Heart left ventricle (tissue), 16 donors: ENCODE measurements around the gene SPACDR. TPM values are rescaled to one million over a fixed set of nuclear protein-coding genes. Genes with fewer than 3 reads are reported as not detected.

ENCODE experiments used
- ATAC-seq, 4 donors: fragments of 200-7000 bp; cut with Tn5 transposase; one replicate each; pipeline ENCODE4 v1.9.1; 2020 to 2022; ENCODE audit warnings: moderate library complexity in 4 of 4, mild to moderate bottlenecking in 3 of 4, moderate number of reproducible peaks in 1 of 4
- DNase-seq, 5 donors: peaks; one replicate each; pipeline ENCODE4 v3.0.0-alpha.2; 2020
- H3K27ac ChIP-seq, 12 donors: fragments of 200-600 bp; sonication (generic) in 4 of 12; one replicate each; pipeline versions ENCODE4 v1.5.0 to v1.8.0; 2016 to 2022; ENCODE audit warnings: mild to moderate bottlenecking in 2 of 12
- H3K27me3 ChIP-seq, 9 donors: fragments of 200-600 bp; sonication (generic) in 2 of 9; one replicate each; pipeline versions ENCODE4 v1.5.1 to v1.8.0; 2016 to 2022; ENCODE audit warnings: mild to moderate bottlenecking in 3 of 9
- H3K36me3 ChIP-seq, 9 donors: fragments of 200-600 bp; sonication (generic) in 2 of 9; one replicate each; pipeline versions ENCODE4 v1.5.0 to v1.8.0; 2018 to 2022; ENCODE audit warnings: mild to moderate bottlenecking in 2 of 9
- H3K4me1 ChIP-seq, 12 donors: fragments of 200-600 bp; sonication (generic) in 4 of 12; one replicate each; pipeline versions ENCODE4 v1.5.0 to v1.8.0; 2016 to 2022; ENCODE audit warnings: mild to moderate bottlenecking in 3 of 12
- H3K4me3 ChIP-seq, 12 donors: fragments of 200-600 bp; sonication (generic) in 4 of 12; one replicate each; pipeline versions ENCODE4 v1.5.0 to v1.8.0; 2017 to 2022; ENCODE audit warnings: mild to moderate bottlenecking in 9 of 12, moderate library complexity in 4 of 12
- H3K9me3 ChIP-seq, 12 donors: fragments of 200-600 bp; sonication (generic) in 4 of 12; one replicate each; pipeline versions ENCODE4 v1.5.0 to v1.8.0; 2016 to 2022; ENCODE audit warnings: mild to moderate bottlenecking in 1 of 12
- CTCF ChIP-seq, 12 donors: fragments of 200-600 bp; sonication (generic) in 4 of 12; IDR thresholded peaks; one replicate each; pipeline versions ENCODE4 v1.5.0 to v1.8.0; 2018 to 2022; ENCODE audit warnings: antibody characterized with exemption in 12 of 12, mild to moderate bottlenecking in 5 of 12
- POLR2A ChIP-seq, 2 donors: fragments of 450-650 bp; IDR thresholded peaks; one replicate each; pipeline ENCODE4 v1.6.1; 2017; ENCODE audit warnings: antibody characterized with exemption in 2 of 2, mild to moderate bottlenecking in 2 of 2, moderate library complexity in 2 of 2
- WGBS, 4 donors: extraction: QIAGEN DNeasy Blood & Tissue Kit in 2 of 4; methylation state at CpG; one replicate each; pipeline versions ENCODE4 v1.1.5 to v1.1.7; 2013 to 2018; 5-methylcytosine and 5-hydroxymethylcytosine counted together
- intact Hi-C, 10 donors: fragments of 100-400 bp; cut with DNase I; formaldehyde crosslinking; loops; one replicate each; pipeline versions ENCODE4 v1.11.1 to v1.14.2; 2022
- polyA plus RNA-seq, 2 donors: library from polyadenylated mRNA; stranded (reverse); fragments of 200-250 nt; gene quantifications; one replicate each; pipeline ENCODE4 v1.2.3, GENCODE V29; 2013
- total RNA-seq, 9 donors: library from RNA; depleted of rRNA in 2 of 9; stranded (reverse); fragments of >200 nt in 2 of 9; fragmentation: NEBNext Ultra II Directional in 3 of 9; extraction: Animal tissue kit (Norgen Biotek cat#: 25700) in 3 of 9; gene quantifications; one replicate each; pipeline versions ENCODE4 v1.1.0 to v1.2.4, GENCODE V29; 2016 to 2023
- donor health status: ischemic (EF 13 %, LVEDD 7.1; RV severe dilation, severe dysfunction).
- donor health status: healthy with polysubstance abuse.
- donor health status: DM: no; HTN: yes; CAD: no.
- donor health status: DM: no; HTN: no; CAD: no.
- donor health status: ischemic (EF 25% LVEDD 6.9; RV normal size, moderate dysfunction).
- donor health status: ischemic (EF 25% LVEDD 5.7; RV mildly dilated, moderate dysfunction).
- donor health status: healthy.
- donor health status: DM: yes; HTN: yes; CAD: no.
- donor health status: ischemic (EF 35%, LVEDD 5.7; RV mildly dilated, moderate dysfunction).
- donor health status: nonischemic (EF 11% LVEDD 7.7; RV severe dilation, severe dysfunction).
- donor health status: DM: yes; HTN: yes; CAD: no.
- donor health status: PGD.
- donor health status: ischemic (EF 29% LVEDD 5.4; RV normal size, mild dysfunction).
- donor health status: nonischemic (EF 23%, LVEDD 6.1; RV moderate dilation, normal function).

Gene SPACDR
- total and polyA plus RNA-seq, 11 donors, result 0.27 to 0.78 (median 0.61) TPM; not detected in 4

- no peak overlapping the region for H3K27ac ChIP-seq
- intact Hi-C loops, result no loop called here
- WGBS, 4 donors, result 79 to 91% (median 86%) methylated on average over 6 of the region's 6 CpGs
- H3K27me3 ChIP-seq, result peaks cover 0 to 9% (median 0%) of the 10 kb centered on the region in 9 donors
- DNase-seq (peak in 1 of 5 donors; percentile 0), ATAC-seq (no peak)
- no peak for TF ChIP-seq CTCF (IDR thresholded peaks at IDR 0.05)
- no peak for TF ChIP-seq POLR2A (IDR thresholded peaks at IDR 0.05)
- H3K4me1 ChIP-seq, result peaks cover 0 to 14% (median 8%) of the 10 kb centered on the region in 12 donors
- H3K4me3 ChIP-seq, result no peak overlapping the region
- no peaks in the 10 kb centered on the region for H3K36me3 ChIP-seq
- H3K9me3 ChIP-seq, result no peaks in the 10 kb centered on the region
Observed at GRCh38 chr7:100496509-100496908, 32.4 kb upstream of the SPACDR start.

GRCh38 chr7:100493476-100494264 lies 29.6 kb upstream of the SPACDR start:
- ATAC-seq (peak in 3 of 4 donors; percentile 56 to 69 (median 62)), DNase-seq (peak in 3 of 5 donors; percentile 23 to 78 (median 60))
- H3K4me3 ChIP-seq, result peak overlapping the region; percentile 23 to 56 (median 46)
- TF ChIP-seq POLR2A (IDR thresholded peaks at IDR 0.05) (no peak), CTCF (IDR thresholded peaks at IDR 0.05) (peak in 2 of 12 donors; percentile 6 to 31)
- intact Hi-C loops, result no loop called here
- H3K36me3 ChIP-seq, result no peaks in the 10 kb centered on the region
- 9 to 12% (median 12%) methylated on average over 21 to 56 of the region's 56 CpGs for WGBS, 4 donors
- H3K4me1 ChIP-seq, result peaks cover 0 to 14% (median 8%) of the 10 kb centered on the region in 12 donors
- H3K9me3 ChIP-seq, result no peaks in the 10 kb centered on the region
- peaks cover 0 to 9% (median 0%) of the 10 kb centered on the region in 9 donors for H3K27me3 ChIP-seq
- no peak overlapping the region for H3K27ac ChIP-seq

GRCh38 chr7:100492738-100493475 lies 28.8 kb upstream of the SPACDR start:
- no peak for ATAC-seq
- peak overlapping the region; percentile 23 to 56 (median 46) for H3K4me3 ChIP-seq
- no peaks in the 10 kb centered on the region for H3K9me3 ChIP-seq
- no peak overlapping the region for H3K27ac ChIP-seq
- intact Hi-C loops, result no loop called here
- H3K27me3 ChIP-seq, result peaks cover 0 to 9% (median 0%) of the 10 kb centered on the region in 9 donors
- WGBS, 4 donors, result 88 to 90% (median 89%) methylated on average over 5 of the region's 5 CpGs
- no peaks in the 10 kb centered on the region for H3K36me3 ChIP-seq
- TF ChIP-seq POLR2A (IDR thresholded peaks at IDR 0.05) (no peak), CTCF (IDR thresholded peaks at IDR 0.05) (no peak)
- DNase-seq, result no peak
- peaks cover 0 to 14% (median 8%) of the 10 kb centered on the region in 12 donors for H3K4me1 ChIP-seq

- ATAC-seq (no peak), DNase-seq (no peak)
- H3K9me3 ChIP-seq, result no peaks in the 10 kb centered on the region
- 96 to 99% (median 97%) methylated on average over 5 of the region's 5 CpGs for WGBS, 4 donors
- H3K4me3 ChIP-seq, result no peak overlapping the region
- peaks cover 0 to 9% (median 0%) of the 10 kb centered on the region in 9 donors for H3K27me3 ChIP-seq
- H3K36me3 ChIP-seq, result no peaks in the 10 kb centered on the region
- H3K4me1 ChIP-seq, result peaks cover 0 to 14% (median 8%) of the 10 kb centered on the region in 12 donors
- TF ChIP-seq POLR2A (IDR thresholded peaks at IDR 0.05) (no peak), CTCF (IDR thresholded peaks at IDR 0.05) (no peak)
- H3K27ac ChIP-seq, result no peak overlapping the region
- intact Hi-C loops, result no loop called here
Observed at GRCh38 chr7:100491192-100491578, 27.1 kb upstream of the SPACDR start.
